ENCODE data around the gene ZSWIM1.
"Not testable (repeated sequence)": the region's sequence is repeated elsewhere in the genome, so short reads cannot be mapped to it uniquely, and the experiment has no call there.

ZSWIM1 gene

DNA sequence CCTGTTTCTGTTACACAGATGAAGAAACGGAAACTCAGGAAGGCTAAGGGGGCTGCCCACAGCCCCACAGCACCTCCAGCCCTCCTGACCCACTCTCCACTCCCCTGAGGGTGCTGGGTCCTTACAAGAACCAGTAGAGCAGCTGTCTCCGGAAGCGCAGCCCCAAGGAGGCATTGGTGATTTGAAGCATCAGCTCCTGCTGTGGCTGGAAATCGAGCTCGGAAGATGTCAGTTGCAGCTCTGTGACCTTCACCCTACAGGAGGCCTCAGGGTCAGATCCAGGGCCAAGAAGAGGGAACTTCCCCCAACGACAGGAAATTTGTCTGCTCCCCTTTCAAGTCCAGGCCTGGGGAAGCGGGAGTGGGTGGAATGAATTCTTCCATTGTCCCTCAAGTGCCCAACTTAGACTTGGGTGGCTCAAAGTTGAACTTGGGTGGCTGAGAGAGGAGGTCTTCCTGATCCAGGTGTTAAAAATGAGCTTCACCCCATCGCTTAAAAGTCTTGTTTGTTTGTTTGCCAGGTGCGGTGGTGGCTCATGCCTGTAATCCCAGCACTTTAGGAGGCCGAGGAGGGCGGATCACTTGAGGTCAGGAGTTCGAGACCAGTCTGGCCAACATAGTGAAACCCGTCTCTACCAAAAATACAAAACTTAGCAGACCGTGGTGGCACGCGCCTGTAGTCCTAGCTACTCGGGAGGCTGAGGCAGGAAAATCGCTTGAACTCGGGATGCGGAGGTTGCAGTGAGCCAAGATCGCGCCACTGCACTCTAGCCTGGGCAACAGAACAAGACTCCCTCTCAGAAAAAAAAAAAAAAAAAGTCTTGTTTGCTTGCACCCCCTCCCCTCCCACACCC lies 29.0 kb downstream of the ZSWIM1 start:
- no peak for DNase-seq

- peak; percentile 49 to 66 for DNase-seq
Observed at GRCh38 chr20:45910670-45911485, 29.9 kb downstream of the ZSWIM1 start.

GRCh38 chr20:45911486-45912343 lies 30.7 kb downstream of the ZSWIM1 start, which contains the start of gene PLTP:
Gene PLTP, minus strand, starts transcription at chr20:45912155. Its CDS starts 703 bp downstream, at chr20:45911452.
- no peak for DNase-seq

GRCh38 chr20:45912344-45912682 lies 31.3 kb downstream of the ZSWIM1 start:
- no peak for DNase-seq

- no peak for DNase-seq
Observed at GRCh38 chr20:45913116-45913515, 32.1 kb downstream of the ZSWIM1 start.

DNA sequence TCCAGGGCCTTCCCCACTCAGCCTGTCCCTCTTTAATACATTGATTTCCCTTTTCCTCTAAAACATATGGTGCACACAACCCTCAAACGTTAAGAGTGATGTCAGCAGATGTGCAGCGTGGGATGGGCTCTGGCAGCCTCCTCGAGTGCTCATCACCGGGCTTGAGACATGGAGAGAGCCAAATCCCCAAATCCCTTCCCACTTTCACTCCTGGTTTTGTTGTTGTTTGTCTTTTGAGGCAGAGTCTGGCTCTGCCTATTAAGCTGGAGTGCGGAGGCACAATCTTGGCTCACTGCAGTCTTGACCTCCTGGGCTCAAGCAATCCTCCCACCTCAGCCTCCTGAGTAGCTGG lies 36.7 kb downstream of the ZSWIM1 start:
- no peak for DNase-seq

- DNase-seq, result no peak
Observed at GRCh38 chr20:45918182-45918737, 37.2 kb downstream of the ZSWIM1 start.

DNA sequence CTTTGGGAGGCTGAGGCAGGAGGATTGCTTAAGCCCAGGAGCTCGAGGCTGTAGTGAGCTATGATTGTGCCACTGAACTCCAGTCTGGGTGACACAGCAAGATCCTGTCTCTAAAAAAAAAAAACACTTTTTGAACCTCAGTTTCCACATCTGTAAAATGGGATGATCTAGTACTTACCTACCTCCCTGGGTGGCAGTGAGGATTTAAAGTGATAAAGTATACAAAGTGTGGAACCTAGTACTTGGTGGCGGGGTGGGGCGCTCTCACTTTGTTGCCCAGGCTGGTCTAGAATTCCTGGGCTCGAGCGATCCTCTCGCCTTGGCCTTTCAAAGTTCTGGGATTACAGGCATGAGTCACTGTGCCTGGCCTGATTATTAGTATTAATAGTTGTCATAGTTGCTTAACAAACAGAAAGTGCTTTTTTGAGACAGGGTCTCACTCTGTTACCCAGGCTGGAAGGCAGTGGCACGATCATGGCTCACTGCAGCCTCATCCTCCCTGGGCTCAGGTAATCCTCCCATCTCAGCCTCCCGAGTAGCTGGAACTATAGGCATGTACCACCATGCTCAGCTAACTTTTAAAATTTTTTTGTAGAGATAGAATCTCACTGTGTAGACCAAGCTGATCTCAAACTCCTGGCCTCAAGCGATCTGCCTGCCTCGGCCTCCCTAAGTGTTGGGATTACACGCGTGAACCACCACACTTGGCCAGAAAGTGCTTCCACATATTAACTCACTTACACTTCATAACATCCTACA lies 37.9 kb downstream of the ZSWIM1 start:
- no peak for DNase-seq

- no peak for DNase-seq
Observed at GRCh38 chr20:45919542-45920399, 38.7 kb downstream of the ZSWIM1 start.

DNA sequence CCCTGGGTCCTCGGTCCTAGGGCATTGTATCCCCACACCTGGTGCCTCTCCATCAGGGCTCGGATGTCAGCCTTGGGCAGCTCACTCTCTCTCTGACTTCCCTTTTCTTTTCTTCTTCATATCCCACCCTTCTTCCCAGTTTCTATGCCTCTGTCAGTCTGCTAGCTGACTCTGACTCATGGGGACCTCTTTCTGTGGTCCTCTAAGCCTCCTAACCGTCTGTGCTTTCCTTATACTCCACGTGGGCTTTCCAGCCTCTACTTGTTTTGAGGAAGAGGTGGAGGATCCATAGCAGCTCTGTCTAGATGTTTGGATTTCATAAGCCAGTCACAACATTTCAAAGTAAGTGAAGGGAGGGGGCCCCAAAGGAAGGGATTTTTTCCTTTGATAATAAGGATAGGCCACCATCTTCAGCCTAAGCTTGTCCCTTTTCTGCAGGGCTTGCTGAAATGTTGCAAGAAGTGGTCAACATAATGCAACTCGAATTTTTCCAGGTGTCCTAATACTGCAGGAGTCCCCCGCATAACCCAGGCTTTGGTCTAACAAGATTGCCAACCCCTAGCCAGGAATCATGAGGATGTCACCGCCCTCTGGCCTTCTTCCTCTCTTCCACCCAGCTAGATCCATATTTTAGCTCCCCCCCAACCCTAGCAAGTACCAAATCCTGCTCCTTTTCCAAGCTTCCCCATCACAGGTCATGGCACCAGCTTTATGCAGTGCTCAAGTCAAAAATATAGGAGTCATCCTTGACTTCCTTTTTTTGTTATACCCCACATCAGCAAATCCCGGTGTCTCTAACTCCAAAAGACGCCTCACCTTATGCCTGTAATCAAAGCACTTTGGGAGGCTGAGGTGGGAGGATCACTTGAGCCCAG lies 39.7 kb downstream of the ZSWIM1 start:
- no peak for DNase-seq

- DNase-seq, result no peak
Observed at GRCh38 chr20:45921337-45922189, 40.5 kb downstream of the ZSWIM1 start.

- DNase-seq, result no peak
Observed at GRCh38 chr20:45924391-45925261, 43.6 kb downstream of the ZSWIM1 start.

DNA sequence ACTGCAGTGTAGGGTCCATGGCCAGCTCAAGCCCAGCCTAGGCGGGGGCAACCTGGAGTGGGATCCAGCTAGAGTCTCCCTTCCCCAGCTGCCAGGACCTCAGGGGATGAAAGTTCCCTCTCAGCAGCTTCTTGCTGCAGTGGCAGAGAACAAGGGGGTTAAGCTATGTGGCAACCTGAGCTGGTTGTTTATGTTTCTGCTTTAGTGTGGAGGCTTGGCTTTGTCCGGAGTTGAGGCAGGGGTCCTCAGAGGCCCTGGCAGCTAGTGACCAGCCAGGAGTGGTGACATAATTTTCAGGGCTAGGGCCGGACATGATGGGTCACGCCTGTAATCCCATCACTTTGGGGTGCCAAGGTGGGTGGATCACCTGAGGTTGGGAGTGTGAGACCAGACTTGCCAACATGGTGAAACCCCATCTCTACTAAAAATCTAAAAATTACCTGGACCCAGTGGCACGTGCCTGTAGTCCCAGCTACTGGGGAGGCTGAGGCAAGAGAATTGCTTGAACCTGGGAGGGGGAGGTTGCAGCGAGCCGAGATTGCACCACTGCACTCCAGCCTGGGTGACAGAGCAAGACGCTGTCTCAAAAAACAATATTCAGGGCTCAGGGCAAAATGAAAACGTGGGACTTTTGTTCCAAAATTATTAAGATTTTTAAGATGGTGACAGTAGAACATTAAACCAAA lies 44.9 kb downstream of the ZSWIM1 start:
- DNase-seq, result no peak

DNA sequence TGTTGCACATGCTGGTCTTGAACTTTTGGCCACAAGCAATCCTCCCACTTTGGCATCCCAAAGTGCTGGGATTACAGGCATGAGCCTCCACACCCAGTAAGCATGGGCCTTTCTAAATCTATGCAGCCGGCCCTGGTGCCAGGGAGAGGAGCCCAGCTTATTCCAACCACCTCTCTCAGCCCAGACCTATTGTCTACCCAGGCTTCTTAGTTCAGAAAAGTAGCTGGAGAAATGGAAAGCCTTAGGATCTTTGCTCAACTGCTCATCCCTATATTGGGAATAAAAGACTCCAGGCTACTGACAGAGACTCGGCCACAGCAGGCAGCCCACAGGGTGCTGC lies 45.7 kb downstream of the ZSWIM1 start:
- no peak for DNase-seq

- no peak for DNase-seq
Observed at GRCh38 chr20:45927071-45927878, 46.2 kb downstream of the ZSWIM1 start.

DNA sequence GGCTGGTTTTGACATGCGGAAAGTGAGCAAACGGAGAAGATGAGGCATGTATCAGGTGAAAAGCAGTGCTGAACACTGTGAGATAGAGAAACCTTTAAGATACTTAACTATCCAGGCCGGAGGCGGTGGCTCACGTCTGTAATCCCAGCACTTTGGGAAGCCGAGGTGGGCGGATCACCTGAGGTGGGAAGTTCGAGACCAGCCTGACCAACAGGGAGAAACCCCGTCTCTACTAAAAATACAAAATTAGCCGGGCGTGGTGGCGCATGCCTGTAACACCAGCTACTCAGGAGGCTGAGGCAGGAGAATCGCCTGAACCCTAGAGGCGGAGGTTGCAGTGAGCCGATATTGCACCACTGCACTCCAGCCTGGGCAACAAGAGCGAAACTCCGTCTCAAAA lies 50.7 kb downstream of the ZSWIM1 start:
- DNase-seq, result not testable (repeated sequence)
